HCT116 (cell line): Measurements from ENCODE around the gene INSYN1. TPM values are rescaled to one million over a fixed set of nuclear protein-coding genes. Genes with fewer than 3 reads are reported as not detected.

Source experiments
- ATAC-seq: fragments of 200-7000 bp; cut with Tn5 transposase; 2 replicates; pipeline ENCODE4 v1.9.1; 2020; ENCODE audit warnings: mild to moderate bottlenecking, moderate library complexity
- BruUV-seq: library from RNA; stranded (reverse); fragments of 400-500 nt; replicated peaks from 2 replicates; lab custom pipeline; 2021; lab: Mats Ljungman, UMichigan
- CTCF ChIA-PET: fragments of 300-600 bp; sonication (Branson Sonifier 250); formaldehyde crosslinking; loops from one replicate; lab custom pipeline; 2021; ENCODE audit warnings: antibody characterized with exemption; lab: Charles Lee
- POLR2A ChIA-PET: fragments of 300-600, 350-600 bp; sonication (Branson Sonifier 250); formaldehyde crosslinking; loops from one replicate; lab custom pipeline; 2021; ENCODE audit warnings: antibody characterized with exemption; lab: Charles Lee
- RAD21 ChIA-PET, 2 experiments: fragments of 300-600 bp; sonication (Branson Sonifier 250); formaldehyde crosslinking; loops; one replicate each; lab custom pipeline; 2023; ENCODE audit warnings: low total read pairs in 2 of 2; ENCODE audit not compliant: uncharacterized antibody in 2 of 2, unreplicated experiment in 2 of 2, low non-redundant PET in 1 of 2; lab: Charles Lee
- DNase-seq: peaks from one replicate; pipeline ENCODE4 v3.0.0-alpha.2; 2010; ENCODE audit warnings: low read depth, low spot score
- H2AFZ ChIP-seq: fragments of 200-600 bp; shearing (Covaris generic), sonication (generic); 2 replicates; pipeline ENCODE4 v1.6.1; 2017; ENCODE audit warnings: low read depth, mixed run types, mixed read lengths, antibody characterized with exemption, low read length; ENCODE audit not compliant: poor library complexity, severe bottlenecking
- H3K27ac ChIP-seq: 2 replicates; pipeline ENCODE4 v1.5.1; 2012; ENCODE audit warnings: low read depth, low read length
- H3K27me3 ChIP-seq: fragments of 200-600 bp; sonication (generic); 2 replicates; pipeline ENCODE4 v1.6.1; 2016; ENCODE audit warnings: mixed run types, low read length, mixed read lengths; ENCODE audit not compliant: insufficient read depth
- H3K36me3 ChIP-seq, 2 experiments: fragments of 200-500 bp in 1 of 2; fragments of 200-600 bp in 1 of 2; sonication (Bioruptor generic) in 1 of 2; sonication (generic) in 1 of 2; 2 replicates each; pipeline versions ENCODE4 v1.5.1 to v1.6.1; 2014 to 2016; ENCODE audit warnings: low read length in 2 of 2, inconsistent platforms in 1 of 2, mixed read lengths in 1 of 2, mixed run types in 1 of 2; ENCODE audit not compliant: insufficient read depth in 2 of 2, control insufficient read depth in 1 of 2
- H3K4me1 ChIP-seq, 2 experiments: fragments of 200-600 bp in 1 of 2; sonication (generic) in 1 of 2; 2 replicates each; pipeline versions ENCODE4 v1.5.1 to v1.6.1; 2012 to 2017; ENCODE audit warnings: low read length in 2 of 2, inconsistent platforms in 1 of 2, mild to moderate bottlenecking in 1 of 2, mixed read lengths in 1 of 2, mixed run types in 1 of 2, moderate library complexity in 1 of 2; ENCODE audit not compliant: insufficient read depth in 2 of 2, control insufficient read depth in 1 of 2
- H3K4me2 ChIP-seq: fragments of 200-600 bp; sonication (generic); 2 replicates; pipeline ENCODE4 v1.6.1; 2017; ENCODE audit warnings: mixed run types, low read length, mixed read lengths
- H3K4me3 ChIP-seq, 2 experiments: fragments of 200-600 bp in 1 of 2; sonication (generic) in 1 of 2; replicated peaks in 1 of 2; 2 replicates each; pipeline ENCODE4 v1.5.1; 2011 to 2016; ENCODE audit warnings: low read length in 2 of 2, control low read depth in 1 of 2, low read depth in 1 of 2, mild to moderate bottlenecking in 1 of 2, mixed read lengths in 1 of 2, mixed run types in 1 of 2
- H3K79me2 ChIP-seq: fragments of 200-600 bp; sonication (generic); 2 replicates; pipeline ENCODE4 v1.6.1; 2017; ENCODE audit warnings: mild to moderate bottlenecking, mixed run types, low read length, moderate library complexity, mixed read lengths; ENCODE audit not compliant: insufficient read depth
- H3K9ac ChIP-seq: fragments of 200-600 bp; sonication (generic); 2 replicates; pipeline ENCODE4 v1.6.1; 2016; ENCODE audit warnings: low read length, mixed read lengths
- H3K9me2 ChIP-seq: fragments of 200-600 bp; sonication (generic), shearing (Covaris generic); 2 replicates; pipeline ENCODE4 v1.6.1; 2017; ENCODE audit warnings: mixed run types, mild to moderate bottlenecking, moderate library complexity; ENCODE audit not compliant: insufficient read depth
- H3K9me3 ChIP-seq, 2 experiments: fragments of 200-500 bp in 1 of 2; fragments of 200-600 bp in 1 of 2; sonication (Bioruptor generic) in 1 of 2; sonication (generic) in 1 of 2; 2 replicates each; pipeline ENCODE4 v1.6.1; 2014 to 2017; ENCODE audit warnings: low read length in 2 of 2, mixed read lengths in 2 of 2, inconsistent platforms in 1 of 2, low read depth in 1 of 2, mild to moderate bottlenecking in 1 of 2, mixed run types in 1 of 2, moderate library complexity in 1 of 2; ENCODE audit not compliant: control insufficient read depth in 1 of 2, insufficient read depth in 1 of 2
- H4K20me1 ChIP-seq: fragments of 200-600 bp; sonication (generic), shearing (Covaris generic); 2 replicates; pipeline ENCODE4 v1.6.1; 2017; ENCODE audit warnings: mixed run types, mild to moderate bottlenecking, moderate library complexity; ENCODE audit not compliant: insufficient read depth
- CBX3 ChIP-seq: IDR thresholded peaks from 2 replicates; pipeline ENCODE4 v1.6.1; 2012; ENCODE audit warnings: low read depth
- EGR1 ChIP-seq: IDR thresholded peaks from 2 replicates; pipeline ENCODE4 v1.6.1; 2012; ENCODE audit warnings: low read depth
- EZH2phosphoT487 ChIP-seq: fragments of 200-600 bp; IDR thresholded peaks from 2 replicates; pipeline ENCODE4 v1.6.1; 2018; ENCODE audit warnings: antibody characterized with exemption, borderline replicate concordance
- ZFX ChIP-seq: fragments of 450-650 bp; IDR thresholded peaks from 2 replicates; pipeline ENCODE4 v1.6.1; 2017
- ZNF274 ChIP-seq: fragments of 200-500 bp; sonication (Bioruptor generic); IDR thresholded peaks from 2 replicates; pipeline ENCODE4 v1.6.1; 2014; ENCODE audit warnings: mild to moderate bottlenecking, low read depth, low read length, inconsistent platforms
- intact Hi-C: fragments of 100-400 bp; cut with micrococcal nuclease; formaldehyde crosslinking; loops from 2 replicates; pipeline ENCODE4 v1.10.0; 2022
- total RNA-seq: library from RNA; stranded (reverse); gene quantifications from one replicate; pipeline ENCODE4 v1.2.1, GENCODE V29; 2021; ENCODE audit not compliant: unreplicated experiment
- TF ChIP-seq, protein P1 (sequence below), 3 experiments: fragments of 200-600 bp in 1 of 3; sonication (generic) in 1 of 3; IDR thresholded peaks in 2 of 3; conservative IDR thresholded peaks in 1 of 3; 2 replicates each; pipeline ENCODE4 v1.5.1; 2012 to 2017; ENCODE audit warnings: low read depth in 2 of 3, low read length in 2 of 3, antibody characterized with exemption in 1 of 3, borderline replicate concordance in 1 of 3, control low read depth in 1 of 3, mild to moderate bottlenecking in 1 of 3, mixed read lengths in 1 of 3, mixed run types in 1 of 3, moderate library complexity in 1 of 3; ENCODE audit not compliant: insufficient read depth in 1 of 3
- TF ChIP-seq, protein P2 (sequence below): IDR thresholded peaks from 2 replicates; pipeline ENCODE4 v1.6.1; 2011; ENCODE audit warnings: mild to moderate bottlenecking, low read length, moderate library complexity; ENCODE audit not compliant: insufficient replicate concordance; ENCODE audit errors: extremely low read depth
- TF ChIP-seq, protein P3 (sequence below): IDR thresholded peaks from 2 replicates; pipeline ENCODE4 v1.6.1; 2012
- TF ChIP-seq, protein P4 (sequence below): IDR thresholded peaks from 2 replicates; pipeline ENCODE4 v1.6.1; 2012
- TF ChIP-seq, protein P5 (sequence below): IDR thresholded peaks from 2 replicates; pipeline ENCODE4 v1.6.1; 2012; ENCODE audit warnings: low read depth

The INSYN1 gene
- total RNA-seq, 1 experiment from 2014 or later: 2.0 TPM

DNA sequence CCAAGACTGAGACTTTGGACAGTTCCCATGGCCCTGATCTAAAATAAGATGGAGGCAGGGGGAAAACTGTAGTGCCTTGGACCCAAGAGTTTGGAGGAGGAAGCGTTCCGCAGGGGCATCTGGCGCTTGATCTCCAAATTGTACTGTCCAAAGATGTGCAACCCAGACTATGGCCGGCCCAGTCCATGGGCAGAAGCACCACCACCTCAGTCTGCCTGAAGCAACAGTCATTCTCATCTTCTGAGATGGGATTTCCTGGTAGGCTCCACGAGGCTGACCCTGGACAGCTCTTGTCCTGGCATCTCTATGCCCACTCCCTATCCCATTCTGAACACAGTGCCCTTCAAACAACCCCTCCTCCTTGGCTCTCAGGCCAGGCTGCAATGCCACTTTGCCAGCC lies 3.6 kb downstream of the INSYN1 start:
- CTCF ChIA-PET: no interaction called here
- DNase-seq: no peak
- TF ChIP-seq, protein P1, sequence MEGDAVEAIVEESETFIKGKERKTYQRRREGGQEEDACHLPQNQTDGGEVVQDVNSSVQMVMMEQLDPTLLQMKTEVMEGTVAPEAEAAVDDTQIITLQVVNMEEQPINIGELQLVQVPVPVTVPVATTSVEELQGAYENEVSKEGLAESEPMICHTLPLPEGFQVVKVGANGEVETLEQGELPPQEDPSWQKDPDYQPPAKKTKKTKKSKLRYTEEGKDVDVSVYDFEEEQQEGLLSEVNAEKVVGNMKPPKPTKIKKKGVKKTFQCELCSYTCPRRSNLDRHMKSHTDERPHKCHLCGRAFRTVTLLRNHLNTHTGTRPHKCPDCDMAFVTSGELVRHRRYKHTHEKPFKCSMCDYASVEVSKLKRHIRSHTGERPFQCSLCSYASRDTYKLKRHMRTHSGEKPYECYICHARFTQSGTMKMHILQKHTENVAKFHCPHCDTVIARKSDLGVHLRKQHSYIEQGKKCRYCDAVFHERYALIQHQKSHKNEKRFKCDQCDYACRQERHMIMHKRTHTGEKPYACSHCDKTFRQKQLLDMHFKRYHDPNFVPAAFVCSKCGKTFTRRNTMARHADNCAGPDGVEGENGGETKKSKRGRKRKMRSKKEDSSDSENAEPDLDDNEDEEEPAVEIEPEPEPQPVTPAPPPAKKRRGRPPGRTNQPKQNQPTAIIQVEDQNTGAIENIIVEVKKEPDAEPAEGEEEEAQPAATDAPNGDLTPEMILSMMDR (IDR thresholded peaks at IDR 0.05 in 2 of 3, conservative IDR thresholded peaks at IDR 0.05 in 1 of 3; ENCODE audit: borderline replicate concordance in 1 of 3, insufficient read depth in 1 of 3, low read depth in 2 of 3, low read length in 2 of 3): no peak
- TF ChIP-seq EZH2phosphoT487 (no peak), EGR1 (no peak), ZNF274 (no peak), CBX3 (no peak), ZFX (no peak)
- TF ChIP-seq, protein P2, sequence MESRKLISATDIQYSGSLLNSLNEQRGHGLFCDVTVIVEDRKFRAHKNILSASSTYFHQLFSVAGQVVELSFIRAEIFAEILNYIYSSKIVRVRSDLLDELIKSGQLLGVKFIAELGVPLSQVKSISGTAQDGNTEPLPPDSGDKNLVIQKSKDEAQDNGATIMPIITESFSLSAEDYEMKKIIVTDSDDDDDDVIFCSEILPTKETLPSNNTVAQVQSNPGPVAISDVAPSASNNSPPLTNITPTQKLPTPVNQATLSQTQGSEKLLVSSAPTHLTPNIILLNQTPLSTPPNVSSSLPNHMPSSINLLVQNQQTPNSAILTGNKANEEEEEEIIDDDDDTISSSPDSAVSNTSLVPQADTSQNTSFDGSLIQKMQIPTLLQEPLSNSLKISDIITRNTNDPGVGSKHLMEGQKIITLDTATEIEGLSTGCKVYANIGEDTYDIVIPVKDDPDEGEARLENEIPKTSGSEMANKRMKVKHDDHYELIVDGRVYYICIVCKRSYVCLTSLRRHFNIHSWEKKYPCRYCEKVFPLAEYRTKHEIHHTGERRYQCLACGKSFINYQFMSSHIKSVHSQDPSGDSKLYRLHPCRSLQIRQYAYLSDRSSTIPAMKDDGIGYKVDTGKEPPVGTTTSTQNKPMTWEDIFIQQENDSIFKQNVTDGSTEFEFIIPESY: no peak
- TF ChIP-seq, protein P3, sequence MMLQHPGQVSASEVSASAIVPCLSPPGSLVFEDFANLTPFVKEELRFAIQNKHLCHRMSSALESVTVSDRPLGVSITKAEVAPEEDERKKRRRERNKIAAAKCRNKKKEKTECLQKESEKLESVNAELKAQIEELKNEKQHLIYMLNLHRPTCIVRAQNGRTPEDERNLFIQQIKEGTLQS: no peak
- TF ChIP-seq, protein P4, sequence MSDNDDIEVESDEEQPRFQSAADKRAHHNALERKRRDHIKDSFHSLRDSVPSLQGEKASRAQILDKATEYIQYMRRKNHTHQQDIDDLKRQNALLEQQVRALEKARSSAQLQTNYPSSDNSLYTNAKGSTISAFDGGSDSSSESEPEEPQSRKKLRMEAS: no peak
- TF ChIP-seq, protein P5, sequence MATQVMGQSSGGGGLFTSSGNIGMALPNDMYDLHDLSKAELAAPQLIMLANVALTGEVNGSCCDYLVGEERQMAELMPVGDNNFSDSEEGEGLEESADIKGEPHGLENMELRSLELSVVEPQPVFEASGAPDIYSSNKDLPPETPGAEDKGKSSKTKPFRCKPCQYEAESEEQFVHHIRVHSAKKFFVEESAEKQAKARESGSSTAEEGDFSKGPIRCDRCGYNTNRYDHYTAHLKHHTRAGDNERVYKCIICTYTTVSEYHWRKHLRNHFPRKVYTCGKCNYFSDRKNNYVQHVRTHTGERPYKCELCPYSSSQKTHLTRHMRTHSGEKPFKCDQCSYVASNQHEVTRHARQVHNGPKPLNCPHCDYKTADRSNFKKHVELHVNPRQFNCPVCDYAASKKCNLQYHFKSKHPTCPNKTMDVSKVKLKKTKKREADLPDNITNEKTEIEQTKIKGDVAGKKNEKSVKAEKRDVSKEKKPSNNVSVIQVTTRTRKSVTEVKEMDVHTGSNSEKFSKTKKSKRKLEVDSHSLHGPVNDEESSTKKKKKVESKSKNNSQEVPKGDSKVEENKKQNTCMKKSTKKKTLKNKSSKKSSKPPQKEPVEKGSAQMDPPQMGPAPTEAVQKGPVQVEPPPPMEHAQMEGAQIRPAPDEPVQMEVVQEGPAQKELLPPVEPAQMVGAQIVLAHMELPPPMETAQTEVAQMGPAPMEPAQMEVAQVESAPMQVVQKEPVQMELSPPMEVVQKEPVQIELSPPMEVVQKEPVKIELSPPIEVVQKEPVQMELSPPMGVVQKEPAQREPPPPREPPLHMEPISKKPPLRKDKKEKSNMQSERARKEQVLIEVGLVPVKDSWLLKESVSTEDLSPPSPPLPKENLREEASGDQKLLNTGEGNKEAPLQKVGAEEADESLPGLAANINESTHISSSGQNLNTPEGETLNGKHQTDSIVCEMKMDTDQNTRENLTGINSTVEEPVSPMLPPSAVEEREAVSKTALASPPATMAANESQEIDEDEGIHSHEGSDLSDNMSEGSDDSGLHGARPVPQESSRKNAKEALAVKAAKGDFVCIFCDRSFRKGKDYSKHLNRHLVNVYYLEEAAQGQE: no peak

More for the DNA sequence above, 3.6 kb downstream of the INSYN1 start:
- Histone ChIP-seq H3K4me1 (peaks cover 0 to 3% of the 10 kb centered on the region in 2 experiments; a peak in 1 of 4 replicates), H4K20me1 (no peaks in the 10 kb centered on the region), H2AFZ (no peak overlapping the region), H3K9ac (no peak overlapping the region), H3K27me3 (no peaks in the 10 kb centered on the region), H3K27ac (no peak overlapping the region), H3K36me3 (no peaks in the 10 kb centered on the region), H3K9me2 (no peaks in the 10 kb centered on the region), H3K4me3 (no peak overlapping the region), H3K9me3 (no peaks in the 10 kb centered on the region), H3K79me2 (no peaks in the 10 kb centered on the region), H3K4me2 (no peak overlapping the region)
- BruUV-seq: no TSS peak
- intact Hi-C loops: no loop called here
- ChIA-PET RAD21 (no interaction called here), POLR2A (no interaction called here)
- no peak for ATAC-seq
